Esophagus muscularis mucosa (tissue), 4 donors: ENCODE measurements around the gene SKIC8. TPM values are rescaled to one million over a fixed set of nuclear protein-coding genes. Genes with fewer than 3 reads are reported as not detected.

Experiments used
- DNase-seq: peaks from one replicate; pipeline ENCODE4 v3.0.0-alpha.2; 2017; ENCODE audit errors: extremely low spot score
- H3K27ac ChIP-seq, 4 donors: fragments of 200-600 bp; sonication (generic); replicated peaks in 1 of 4; 1 replicate in 3 of 4; 2 replicates in 1 of 4; pipeline ENCODE4 v1.5.1; 2016 to 2019; ENCODE audit warnings: mild to moderate bottlenecking in 1 of 4
- H3K27me3 ChIP-seq, 4 donors: fragments of 200-600 bp; sonication (generic); one replicate each; pipeline versions ENCODE4 v1.5.1 to v1.6.0; 2016 to 2019
- H3K36me3 ChIP-seq, 4 donors: fragments of 200-600 bp; sonication (generic); one replicate each; pipeline ENCODE4 v1.5.1; 2016 to 2019
- H3K4me1 ChIP-seq, 4 donors: fragments of 200-600 bp; sonication (generic); one replicate each; pipeline ENCODE4 v1.5.1; 2016 to 2019
- H3K4me3 ChIP-seq, 4 donors: fragments of 200-600 bp; sonication (generic); 1 replicate in 2 of 4; 2 replicates in 2 of 4; pipeline ENCODE4 v1.5.1; 2016 to 2019; ENCODE audit warnings: mild to moderate bottlenecking in 4 of 4, moderate library complexity in 1 of 4
- H3K9me3 ChIP-seq, 4 donors: fragments of 200-600 bp; sonication (generic); 1 replicate in 3 of 4; 2 replicates in 1 of 4; pipeline ENCODE4 v1.5.1; 2016 to 2019
- CTCF ChIP-seq, 3 experiments: fragments of 200-600 bp in 2 of 3; fragments of 450-650 bp in 1 of 3; sonication (generic) in 2 of 3; IDR thresholded peaks; one replicate each; pipeline ENCODE4 v1.5.1; 2017 to 2019; ENCODE audit warnings: antibody characterized with exemption in 3 of 3, mild to moderate bottlenecking in 2 of 3, moderate library complexity in 1 of 3
- EP300 ChIP-seq: sonication (generic); formaldehyde crosslinking; IDR thresholded peaks from one replicate; pipeline ENCODE4 v1.6.1; 2017; ENCODE audit warnings: antibody characterized with exemption
- POLR2A ChIP-seq: fragments of 450-650 bp; IDR thresholded peaks from one replicate; pipeline ENCODE4 v1.6.1; 2017; ENCODE audit warnings: antibody characterized with exemption, moderate library complexity, mild to moderate bottlenecking, low read depth
- POLR2AphosphoS5 ChIP-seq, 2 donors: sonication (generic); formaldehyde crosslinking; IDR thresholded peaks; one replicate each; pipeline ENCODE4 v1.6.1; 2017; ENCODE audit warnings: antibody characterized with exemption in 2 of 2
- WGBS: methylation state at CpG from one replicate; pipeline ENCODE4 v1.1.5; 2018; 5-methylcytosine and 5-hydroxymethylcytosine counted together
- intact Hi-C: fragments of 100-400 bp; cut with DNase I; formaldehyde crosslinking; loops from one replicate; pipeline ENCODE4 v1.15.1; 2023
- total RNA-seq, 4 donors: library from RNA; depleted of rRNA; stranded (reverse); fragments of >200 nt; gene quantifications; one replicate each; pipeline versions ENCODE4 v1.1.0 to v1.2.1, GENCODE V29; 2016

SKIC8 gene
- total RNA-seq, 4 donors from 2014 or later: 34.7 to 52.7 (median 42.7) TPM

- 100% methylated on average over 6 of the region's 7 CpGs for WGBS
- Histone ChIP-seq H3K9me3 (no peaks in the 10 kb centered on the region), H3K27ac (peak overlapping the region in 1 of 4 donors; percentile 85), H3K4me3 (no peak overlapping the region), H3K27me3 (no peaks in the 10 kb centered on the region), H3K36me3 (no peaks in the 10 kb centered on the region), H3K4me1 (peaks cover 17 to 47% (median 43%) of the 10 kb centered on the region in 4 donors)
- TF ChIP-seq CTCF (IDR thresholded peaks at IDR 0.05) (no peak), POLR2AphosphoS5 (IDR thresholded peaks at IDR 0.05) (no peak), EP300 (no peak), POLR2A (no peak)
- no peak for DNase-seq
- intact Hi-C loops: no loop called here
Measured at GRCh38 chr15:78263351-78263781, 36.0 kb downstream of the SKIC8 start.

GRCh38 chr15:78261062-78261461, 38.3 kb downstream of the SKIC8 start:
- H3K27ac ChIP-seq: no peak overlapping the region
- 81% methylated on average over 3 of the region's 3 CpGs for WGBS
- TF ChIP-seq POLR2A (no peak), EP300 (no peak), CTCF (IDR thresholded peaks at IDR 0.05) (no peak), POLR2AphosphoS5 (IDR thresholded peaks at IDR 0.05) (no peak)
- intact Hi-C loops: no loop called here
- no peak overlapping the region for H3K4me3 ChIP-seq
- H3K4me1 ChIP-seq: peaks cover 12 to 24% (median 20%) of the 10 kb centered on the region in 4 donors
- H3K27me3 ChIP-seq: no peaks in the 10 kb centered on the region
- no peaks in the 10 kb centered on the region for H3K9me3 ChIP-seq
- no peak for DNase-seq
- H3K36me3 ChIP-seq: no peaks in the 10 kb centered on the region

GRCh38 chr15:78260489-78260888, 38.9 kb downstream of the SKIC8 start:
- no peak overlapping the region for H3K27ac ChIP-seq
- no peaks in the 10 kb centered on the region for H3K9me3 ChIP-seq
- no peak for TF ChIP-seq CTCF (IDR thresholded peaks at IDR 0.05)
- TF ChIP-seq POLR2A: no peak
- TF ChIP-seq EP300: no peak
- TF ChIP-seq POLR2AphosphoS5 (IDR thresholded peaks at IDR 0.05): no peak
- H3K4me1 ChIP-seq: peaks cover 11 to 18% (median 15%) of the 10 kb centered on the region in 4 donors
- intact Hi-C loops: no loop called here
- 71% methylated on average over 2 of the region's 2 CpGs for WGBS
- no peak overlapping the region for H3K4me3 ChIP-seq
- no peaks in the 10 kb centered on the region for H3K27me3 ChIP-seq
- no peak for DNase-seq
- no peaks in the 10 kb centered on the region for H3K36me3 ChIP-seq

GRCh38 chr15:78259232-78259631, 40.2 kb downstream of the SKIC8 start:
- Histone ChIP-seq H3K36me3 (no peaks in the 10 kb centered on the region), H3K9me3 (no peaks in the 10 kb centered on the region), H3K4me1 (peaks cover 4 to 11% (median 5%) of the 10 kb centered on the region in 4 donors), H3K27ac (no peak overlapping the region), H3K4me3 (no peak overlapping the region), H3K27me3 (no peaks in the 10 kb centered on the region)
- no peak for DNase-seq
- TF ChIP-seq EP300: no peak
- TF ChIP-seq CTCF (IDR thresholded peaks at IDR 0.05): no peak
- no peak for TF ChIP-seq POLR2AphosphoS5 (IDR thresholded peaks at IDR 0.05)
- TF ChIP-seq POLR2A: no peak
- 83% methylated on average over 3 of the region's 3 CpGs for WGBS
- intact Hi-C loops: no loop called here

DNA sequence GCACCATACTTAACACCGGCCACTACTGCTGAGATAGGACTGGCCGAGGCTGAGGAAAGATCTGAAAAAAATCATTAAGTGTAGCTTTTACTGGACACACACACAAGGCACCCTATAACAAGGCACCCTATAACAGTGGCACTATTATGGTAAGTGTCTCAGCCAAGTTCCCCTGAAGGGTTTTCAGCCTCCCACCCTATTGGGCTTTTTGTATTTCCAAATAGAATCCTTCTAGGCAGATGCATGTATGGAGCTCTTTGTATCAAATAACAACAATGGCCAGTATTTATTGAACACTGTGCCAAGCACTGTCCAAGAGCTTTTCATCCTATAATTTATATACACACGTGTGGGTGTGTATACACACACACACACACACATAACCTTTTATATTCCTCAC, 41.7 kb downstream of the SKIC8 start:
- H3K36me3 ChIP-seq: no peaks in the 10 kb centered on the region
- no peak overlapping the region for H3K27ac ChIP-seq
- H3K27me3 ChIP-seq: no peaks in the 10 kb centered on the region
- H3K4me1 ChIP-seq: peaks cover 0 to 5% (median 0%) of the 10 kb centered on the region in 4 donors
- no peaks in the 10 kb centered on the region for H3K9me3 ChIP-seq
- 83% methylated on average over 3 of the region's 3 CpGs for WGBS
- no peak for DNase-seq
- no peak for TF ChIP-seq EP300
- no peak for TF ChIP-seq CTCF (IDR thresholded peaks at IDR 0.05)
- TF ChIP-seq POLR2AphosphoS5 (IDR thresholded peaks at IDR 0.05): no peak
- TF ChIP-seq POLR2A: no peak
- intact Hi-C loops: no loop called here
- H3K4me3 ChIP-seq: no peak overlapping the region
